Smooth muscle cell (in vitro differentiated cells): ENCODE data around the gene PLB1. TPM values are rescaled to one million over a fixed set of nuclear protein-coding genes. Genes with fewer than 3 reads are reported as not detected.

Experiments used
- DNase-seq: peaks from one replicate; lab custom pipeline; 2025; ENCODE audit not compliant: unreplicated experiment; lab: John Stamatoyannopoulos, UW
- H2AFZ ChIP-seq: fragments of 200-600 bp; sonication (generic); 2 replicates; pipeline ENCODE4 v1.6.0; 2016; ENCODE audit warnings: antibody characterized with exemption, low read depth, mild to moderate bottlenecking
- H3F3A ChIP-seq: fragments of 200-600 bp; sonication (generic); 2 replicates; pipeline ENCODE4 v1.6.0; 2017; ENCODE audit warnings: antibody characterized with exemption, low read depth
- H3K27ac ChIP-seq: fragments of 200-600 bp; sonication (generic); 2 replicates; pipeline ENCODE4 v1.5.1; 2016; ENCODE audit warnings: low read depth, mild to moderate bottlenecking
- H3K27me3 ChIP-seq: fragments of 200-600 bp; sonication (generic); 2 replicates; pipeline ENCODE4 v1.6.1; 2016; ENCODE audit warnings: low read depth, mild to moderate bottlenecking
- H3K36me3 ChIP-seq: fragments of 200-600 bp; sonication (generic); 2 replicates; pipeline ENCODE4 v1.5.1; 2016; ENCODE audit warnings: low read depth
- H3K4me1 ChIP-seq: fragments of 200-600 bp; sonication (generic); 2 replicates; pipeline ENCODE4 v1.5.1; 2016; ENCODE audit warnings: low read depth
- H3K4me2 ChIP-seq: fragments of 200-600 bp; sonication (generic); 2 replicates; pipeline ENCODE4 v1.6.0; 2016; ENCODE audit warnings: mild to moderate bottlenecking
- H3K4me3 ChIP-seq: fragments of 200-600 bp; sonication (generic); 2 replicates; pipeline ENCODE4 v1.5.1; 2016; ENCODE audit warnings: mild to moderate bottlenecking
- H3K79me2 ChIP-seq: fragments of 200-600 bp; sonication (generic); 2 replicates; pipeline ENCODE4 v1.6.0; 2016; ENCODE audit warnings: low read depth, mild to moderate bottlenecking
- H3K9ac ChIP-seq: fragments of 200-600 bp; sonication (generic); 2 replicates; pipeline ENCODE4 v1.6.0; 2016; ENCODE audit warnings: low read depth
- H3K9me3 ChIP-seq: fragments of 200-600 bp; sonication (generic); replicated peaks from 2 replicates; pipeline ENCODE4 v1.5.1; 2016; ENCODE audit warnings: low read depth
- H4K20me1 ChIP-seq: fragments of 200-600 bp; sonication (generic); 2 replicates; pipeline ENCODE4 v1.6.0; 2016; ENCODE audit warnings: low read depth
- WGBS: methylation state at CpG from one replicate; pipeline ENCODE4 v1.1.7; 2016; ENCODE audit warnings: low lambda C conversion rate; 5-methylcytosine and 5-hydroxymethylcytosine counted together
- polyA plus RNA-seq: library from polyadenylated mRNA; unstranded; fragments of >200 nt; fragmentation: Nextera tagmentation; extraction: Ambion mirVana; gene quantifications from 2 replicates; pipeline ENCODE4 v1.2.1, GENCODE V29; 2016
- total RNA-seq: library from RNA; depleted of rRNA; stranded (reverse); fragments of >200 nt; gene quantifications from 2 replicates; pipeline ENCODE4 v1.2.3, GENCODE V29; 2014
- TF ChIP-seq, protein P1 (sequence below): fragments of 200-600 bp; sonication (generic); IDR thresholded peaks from 2 replicates; pipeline ENCODE4 v1.5.1; 2017; ENCODE audit warnings: borderline replicate concordance, mild to moderate bottlenecking, antibody characterized with exemption; ENCODE audit not compliant: insufficient read depth, poor library complexity, severe bottlenecking

Gene PLB1
- total and polyA plus RNA-seq, 2 experiments from 2014 or later, result 0.75 to 8.7 TPM

DNA sequence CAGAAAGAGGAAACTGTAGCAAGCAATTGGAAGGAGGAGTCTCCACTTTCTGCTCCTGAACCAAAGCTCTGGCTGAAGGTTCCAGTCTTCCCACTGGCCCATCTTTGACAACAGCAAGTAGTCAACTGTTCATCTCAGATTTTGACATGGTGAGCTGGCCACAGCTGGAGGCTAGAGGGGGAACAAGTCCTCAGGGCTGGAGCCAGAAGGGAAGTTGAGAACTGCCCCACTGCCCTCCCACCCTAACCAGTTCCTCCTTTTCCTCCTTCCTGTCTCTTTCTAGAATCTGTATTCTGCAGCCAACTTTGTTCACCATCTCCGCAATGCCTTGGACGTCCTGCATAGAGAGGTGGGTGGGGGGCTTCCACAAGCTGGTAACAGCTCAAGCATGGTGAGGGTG is 105.8 kb downstream of the PLB1 start:
- H3K4me3 ChIP-seq, result no peak overlapping the region
- H3K4me2 ChIP-seq, result no peak overlapping the region
- H3K27ac ChIP-seq, result no peak overlapping the region
- H3F3A ChIP-seq, result peaks cover under 1% of the 10 kb centered on the region
- 97% methylated on average over 2 of the region's 2 CpGs for WGBS
- no peaks in the 10 kb centered on the region for H3K9me3 ChIP-seq
- no peaks in the 10 kb centered on the region for H3K36me3 ChIP-seq
- no peaks in the 10 kb centered on the region for H3K79me2 ChIP-seq
- no peak overlapping the region for H3K9ac ChIP-seq
- TF ChIP-seq, protein P1, sequence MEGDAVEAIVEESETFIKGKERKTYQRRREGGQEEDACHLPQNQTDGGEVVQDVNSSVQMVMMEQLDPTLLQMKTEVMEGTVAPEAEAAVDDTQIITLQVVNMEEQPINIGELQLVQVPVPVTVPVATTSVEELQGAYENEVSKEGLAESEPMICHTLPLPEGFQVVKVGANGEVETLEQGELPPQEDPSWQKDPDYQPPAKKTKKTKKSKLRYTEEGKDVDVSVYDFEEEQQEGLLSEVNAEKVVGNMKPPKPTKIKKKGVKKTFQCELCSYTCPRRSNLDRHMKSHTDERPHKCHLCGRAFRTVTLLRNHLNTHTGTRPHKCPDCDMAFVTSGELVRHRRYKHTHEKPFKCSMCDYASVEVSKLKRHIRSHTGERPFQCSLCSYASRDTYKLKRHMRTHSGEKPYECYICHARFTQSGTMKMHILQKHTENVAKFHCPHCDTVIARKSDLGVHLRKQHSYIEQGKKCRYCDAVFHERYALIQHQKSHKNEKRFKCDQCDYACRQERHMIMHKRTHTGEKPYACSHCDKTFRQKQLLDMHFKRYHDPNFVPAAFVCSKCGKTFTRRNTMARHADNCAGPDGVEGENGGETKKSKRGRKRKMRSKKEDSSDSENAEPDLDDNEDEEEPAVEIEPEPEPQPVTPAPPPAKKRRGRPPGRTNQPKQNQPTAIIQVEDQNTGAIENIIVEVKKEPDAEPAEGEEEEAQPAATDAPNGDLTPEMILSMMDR, result no peak
- H3K27me3 ChIP-seq, result no peaks in the 10 kb centered on the region
- H4K20me1 ChIP-seq, result no peaks in the 10 kb centered on the region
- no peak for DNase-seq
- H2AFZ ChIP-seq, result no peak overlapping the region
- H3K4me1 ChIP-seq, result no peaks in the 10 kb centered on the region

DNA sequence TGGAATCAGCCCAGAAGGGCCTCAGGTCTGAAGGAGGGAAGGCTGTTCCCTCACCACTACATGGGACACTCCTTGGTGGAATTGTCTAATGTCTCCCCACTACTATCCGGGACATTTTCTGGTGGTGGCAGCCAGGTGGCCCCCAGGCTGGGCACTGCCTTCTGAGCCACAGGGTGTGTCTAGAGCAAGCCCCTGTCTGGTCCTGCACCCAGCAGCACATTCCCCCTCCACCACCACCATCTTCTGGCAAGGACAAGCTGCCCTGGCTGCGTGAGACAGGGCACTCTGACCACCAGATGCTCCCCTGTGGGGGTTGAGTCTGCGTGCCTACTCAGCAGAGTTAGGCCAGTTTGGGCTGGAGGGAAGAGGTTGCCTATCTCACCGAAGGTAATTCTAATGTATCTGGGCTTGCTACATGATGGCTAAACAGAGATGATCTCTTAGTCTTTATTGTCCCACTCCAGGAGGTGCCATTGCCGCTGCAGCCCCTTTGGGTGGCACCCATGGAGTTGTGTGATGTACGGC is 106.3 kb downstream of the PLB1 start:
- 87% methylated on average over 6 of the region's 6 CpGs for WGBS
- Histone ChIP-seq H3K27me3 (no peaks in the 10 kb centered on the region), H3K79me2 (no peaks in the 10 kb centered on the region), H3K9ac (no peak overlapping the region), H3F3A (no peaks in the 10 kb centered on the region), H3K4me2 (no peak overlapping the region), H3K4me1 (no peaks in the 10 kb centered on the region), H2AFZ (no peak overlapping the region), H3K27ac (no peak overlapping the region), H3K9me3 (no peaks in the 10 kb centered on the region), H4K20me1 (no peaks in the 10 kb centered on the region), H3K4me3 (no peak overlapping the region), H3K36me3 (no peaks in the 10 kb centered on the region)
- TF ChIP-seq, protein P1, result no peak
- no peak for DNase-seq

DNA sequence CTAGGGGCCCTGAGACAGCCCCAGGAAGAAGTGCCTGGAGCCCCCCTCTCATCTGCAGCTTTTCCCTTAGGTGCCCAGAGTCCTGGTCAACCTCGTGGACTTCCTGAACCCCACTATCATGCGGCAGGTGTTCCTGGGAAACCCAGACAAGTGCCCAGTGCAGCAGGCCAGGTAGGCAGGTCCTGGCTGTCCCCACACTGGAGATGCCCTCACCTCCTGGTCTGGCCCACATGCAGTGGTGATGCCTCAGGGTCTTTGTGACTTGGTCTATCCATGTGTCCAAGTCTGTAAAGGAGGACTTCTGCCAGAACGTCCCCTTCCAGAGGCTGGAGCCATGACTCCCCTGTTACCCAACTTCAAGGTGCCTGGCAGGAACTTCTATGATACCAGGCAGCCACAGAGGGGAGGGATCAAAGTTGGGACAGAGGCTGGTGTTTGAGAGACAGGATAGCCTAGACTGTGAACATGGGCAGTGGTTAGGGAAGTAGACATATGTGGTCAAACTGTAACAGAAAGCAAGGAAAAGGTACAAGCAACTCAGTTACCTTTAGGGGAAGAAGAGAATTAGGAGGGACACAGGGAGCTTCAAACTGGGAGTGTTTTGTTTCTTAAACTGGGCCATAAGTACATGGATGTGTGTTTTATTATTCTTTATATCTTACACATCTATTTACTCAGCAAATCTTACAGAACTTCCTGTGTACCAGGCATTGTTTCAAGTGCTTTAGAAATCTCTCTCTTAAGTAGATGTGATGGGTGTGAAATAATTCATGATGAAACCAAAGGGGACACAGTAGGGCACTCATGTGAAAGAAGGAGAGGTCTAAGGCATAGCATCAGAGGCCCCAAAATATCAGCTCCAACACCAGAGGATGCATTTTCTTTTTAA is 107.1 kb downstream of the PLB1 start:
- no peaks in the 10 kb centered on the region for H3K79me2 ChIP-seq
- 92% methylated on average over 3 of the region's 3 CpGs for WGBS
- TF ChIP-seq, protein P1, result no peak
- H2AFZ ChIP-seq, result no peak overlapping the region
- no peaks in the 10 kb centered on the region for H4K20me1 ChIP-seq
- H3K27me3 ChIP-seq, result no peaks in the 10 kb centered on the region
- no peaks in the 10 kb centered on the region for H3K36me3 ChIP-seq
- H3K9ac ChIP-seq, result no peak overlapping the region
- peaks cover 3% of the 10 kb centered on the region for H3K4me1 ChIP-seq
- H3K4me2 ChIP-seq, result no peak overlapping the region
- H3F3A ChIP-seq, result no peaks in the 10 kb centered on the region
- DNase-seq, result no peak
- no peaks in the 10 kb centered on the region for H3K9me3 ChIP-seq
- H3K27ac ChIP-seq, result no peak overlapping the region
- no peak overlapping the region for H3K4me3 ChIP-seq
